Lower lobe of right lung (tissue), 2 donors: ENCODE results near the gene IPO9. TPM values are rescaled to one million over a fixed set of nuclear protein-coding genes. Genes with fewer than 3 reads are reported as not detected.

Experiments used
- ATAC-seq, 2 donors: fragments of 200-7000 bp; cut with Tn5 transposase; one replicate each; pipeline ENCODE4 v1.9.1; 2020 to 2022; ENCODE audit warnings: mild to moderate bottlenecking in 2 of 2, moderate library complexity in 2 of 2
- DNase-seq: peaks from one replicate; pipeline ENCODE4 v3.0.0-alpha.2; 2020
- H3K27ac ChIP-seq: fragments of 200-600 bp; one replicate; pipeline ENCODE4 v1.8.0; 2022
- H3K27me3 ChIP-seq: fragments of 200-600 bp; one replicate; pipeline ENCODE4 v1.8.0; 2022; ENCODE audit warnings: low read depth
- H3K36me3 ChIP-seq: fragments of 200-600 bp; one replicate; pipeline ENCODE4 v1.8.0; 2022; ENCODE audit warnings: mild to moderate bottlenecking
- H3K4me1 ChIP-seq: fragments of 200-600 bp; one replicate; pipeline ENCODE4 v1.8.0; 2022
- H3K4me3 ChIP-seq: fragments of 200-600 bp; one replicate; pipeline ENCODE4 v1.8.0; 2022; ENCODE audit warnings: mild to moderate bottlenecking
- H3K9me3 ChIP-seq: fragments of 200-600 bp; one replicate; pipeline ENCODE4 v1.8.0; 2022
- intact Hi-C: fragments of 100-400 bp; cut with DNase I; formaldehyde crosslinking; loops from one replicate; pipeline ENCODE4 v1.11.0; 2022
- total RNA-seq: library from RNA; stranded (reverse); fragmentation: NEBNext Ultra II Directional; extraction: Animal tissue kit (Norgen Biotek cat#: 25700); gene quantifications from one replicate; pipeline ENCODE4 v1.2.1, GENCODE V29; 2021
- TF ChIP-seq, protein P1 (sequence below): fragments of 200-600 bp; IDR thresholded peaks from one replicate; pipeline ENCODE4 v1.8.0; 2022; ENCODE audit warnings: antibody characterized with exemption, mild to moderate bottlenecking
- donor health status: DM: no; HTN: yes; CAD: no; lungs with severe emphysema.

Gene IPO9
- total RNA-seq, 1 donor from 2014 or later: 34.1 TPM

DNA sequence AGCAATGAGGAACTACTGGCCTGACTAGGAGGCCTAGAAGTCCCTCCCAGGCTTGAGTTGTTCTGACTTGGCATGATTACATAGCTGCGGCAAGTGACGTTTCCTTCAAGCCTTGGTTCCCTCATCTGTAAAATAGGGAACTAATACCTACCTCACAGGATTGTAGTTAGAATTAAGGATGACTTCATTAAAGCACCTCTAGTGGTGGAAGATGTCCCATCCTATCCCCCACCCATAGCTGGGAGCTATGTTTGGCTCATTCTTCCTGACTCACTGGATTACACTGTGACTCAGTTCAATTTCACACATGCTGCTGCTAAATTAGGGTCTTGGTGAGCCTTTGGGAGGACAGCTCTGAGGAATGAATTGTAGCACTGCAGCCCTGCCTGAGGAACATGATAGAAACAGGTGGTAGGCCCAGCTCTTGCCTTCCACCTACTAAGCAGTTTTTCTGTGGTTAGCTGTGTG is 53.7 kb downstream of the IPO9 start:
- H3K4me1 ChIP-seq: peaks cover 21% of the 10 kb centered on the region
- ATAC-seq: peak; percentile 18 to 71
- intact Hi-C loops: no loop called here
- no peaks in the 10 kb centered on the region for H3K36me3 ChIP-seq
- no peak overlapping the region for H3K27ac ChIP-seq
- H3K4me3 ChIP-seq: no peak overlapping the region
- DNase-seq: no peak
- no peaks in the 10 kb centered on the region for H3K27me3 ChIP-seq
- TF ChIP-seq, protein P1, sequence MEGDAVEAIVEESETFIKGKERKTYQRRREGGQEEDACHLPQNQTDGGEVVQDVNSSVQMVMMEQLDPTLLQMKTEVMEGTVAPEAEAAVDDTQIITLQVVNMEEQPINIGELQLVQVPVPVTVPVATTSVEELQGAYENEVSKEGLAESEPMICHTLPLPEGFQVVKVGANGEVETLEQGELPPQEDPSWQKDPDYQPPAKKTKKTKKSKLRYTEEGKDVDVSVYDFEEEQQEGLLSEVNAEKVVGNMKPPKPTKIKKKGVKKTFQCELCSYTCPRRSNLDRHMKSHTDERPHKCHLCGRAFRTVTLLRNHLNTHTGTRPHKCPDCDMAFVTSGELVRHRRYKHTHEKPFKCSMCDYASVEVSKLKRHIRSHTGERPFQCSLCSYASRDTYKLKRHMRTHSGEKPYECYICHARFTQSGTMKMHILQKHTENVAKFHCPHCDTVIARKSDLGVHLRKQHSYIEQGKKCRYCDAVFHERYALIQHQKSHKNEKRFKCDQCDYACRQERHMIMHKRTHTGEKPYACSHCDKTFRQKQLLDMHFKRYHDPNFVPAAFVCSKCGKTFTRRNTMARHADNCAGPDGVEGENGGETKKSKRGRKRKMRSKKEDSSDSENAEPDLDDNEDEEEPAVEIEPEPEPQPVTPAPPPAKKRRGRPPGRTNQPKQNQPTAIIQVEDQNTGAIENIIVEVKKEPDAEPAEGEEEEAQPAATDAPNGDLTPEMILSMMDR: no peak
- no peaks in the 10 kb centered on the region for H3K9me3 ChIP-seq

DNA sequence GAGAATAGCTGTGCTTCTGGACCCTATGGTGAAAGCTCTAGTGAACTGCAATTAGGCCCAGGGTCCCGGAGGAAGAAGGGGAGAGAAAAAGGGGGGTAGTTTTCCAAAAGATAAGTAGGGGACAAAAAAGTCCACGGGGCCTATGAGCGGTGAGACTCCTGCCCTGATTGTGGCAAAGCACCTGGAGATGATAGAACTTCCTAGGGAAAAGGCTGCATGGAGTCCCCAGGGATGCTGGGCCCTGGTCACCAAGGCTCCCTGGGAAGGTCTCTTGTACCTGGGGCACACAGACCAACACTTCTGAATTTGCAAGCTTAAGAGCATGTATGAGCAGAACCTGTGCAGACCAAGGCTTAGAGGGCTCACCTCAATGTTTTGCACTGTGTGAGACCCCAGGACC is 54.3 kb downstream of the IPO9 start:
- TF ChIP-seq, protein P1: no peak
- intact Hi-C loops: no loop called here
- ATAC-seq (no peak), DNase-seq (no peak)
- H3K36me3 ChIP-seq: no peaks in the 10 kb centered on the region
- no peak overlapping the region for H3K4me3 ChIP-seq
- peaks cover 25% of the 10 kb centered on the region for H3K4me1 ChIP-seq
- no peaks in the 10 kb centered on the region for H3K9me3 ChIP-seq
- H3K27me3 ChIP-seq: no peaks in the 10 kb centered on the region
- no peak overlapping the region for H3K27ac ChIP-seq

DNA sequence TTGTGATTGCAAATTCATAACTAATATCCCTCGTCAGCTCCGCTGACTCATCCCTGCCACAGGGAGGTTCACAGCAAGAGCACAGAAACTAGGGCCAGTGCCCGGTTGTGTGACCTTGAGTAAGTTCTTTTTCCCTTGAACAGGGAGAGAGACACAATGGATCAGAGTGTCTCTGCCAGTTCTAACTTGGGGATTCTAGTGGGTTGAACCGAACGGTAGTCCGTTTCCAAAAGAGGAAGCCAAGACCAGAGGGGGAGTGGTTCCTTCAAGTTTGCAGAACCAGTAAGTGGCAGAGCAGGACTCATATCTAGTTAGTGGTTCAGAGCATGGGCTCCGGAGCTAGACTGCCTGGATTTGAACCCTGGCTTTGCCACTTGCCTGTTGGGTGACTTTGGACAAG is 54.8 kb downstream of the IPO9 start:
- H3K27me3 ChIP-seq: no peaks in the 10 kb centered on the region
- no peak for DNase-seq
- TF ChIP-seq, protein P1: no peak
- H3K27ac ChIP-seq: no peak overlapping the region
- H3K4me3 ChIP-seq: no peak overlapping the region
- H3K9me3 ChIP-seq: no peaks in the 10 kb centered on the region
- H3K36me3 ChIP-seq: no peaks in the 10 kb centered on the region
- no peak for ATAC-seq
- intact Hi-C loops: no loop called here
- H3K4me1 ChIP-seq: peaks cover 27% of the 10 kb centered on the region

DNA sequence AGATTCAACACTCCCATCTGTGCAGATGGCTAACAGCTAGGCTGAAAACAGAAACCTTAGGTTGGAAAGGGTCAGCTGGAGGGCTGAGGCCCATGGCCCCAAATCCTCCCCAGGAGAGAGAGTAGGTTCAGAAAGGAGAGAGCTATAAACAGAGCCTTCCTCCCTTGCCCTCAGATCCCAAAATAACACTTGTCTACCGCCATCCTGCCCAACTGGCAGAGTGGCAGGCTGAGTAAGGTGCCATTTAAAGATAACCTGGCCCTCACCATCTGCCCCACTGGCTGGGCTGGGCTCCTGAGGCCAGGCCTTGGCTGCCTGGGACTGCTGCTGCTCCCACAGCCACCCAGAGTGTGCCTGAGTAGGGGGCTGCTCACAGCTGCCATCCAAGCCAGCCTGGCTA is 55.5 kb downstream of the IPO9 start:
- ATAC-seq (no peak), DNase-seq (no peak)
- peaks cover 32% of the 10 kb centered on the region for H3K4me1 ChIP-seq
- H3K9me3 ChIP-seq: no peaks in the 10 kb centered on the region
- H3K27me3 ChIP-seq: no peaks in the 10 kb centered on the region
- TF ChIP-seq, protein P1: no peak
- no peaks in the 10 kb centered on the region for H3K36me3 ChIP-seq
- H3K27ac ChIP-seq: no peak overlapping the region
- H3K4me3 ChIP-seq: no peak overlapping the region
- intact Hi-C loops: no loop called here

DNA sequence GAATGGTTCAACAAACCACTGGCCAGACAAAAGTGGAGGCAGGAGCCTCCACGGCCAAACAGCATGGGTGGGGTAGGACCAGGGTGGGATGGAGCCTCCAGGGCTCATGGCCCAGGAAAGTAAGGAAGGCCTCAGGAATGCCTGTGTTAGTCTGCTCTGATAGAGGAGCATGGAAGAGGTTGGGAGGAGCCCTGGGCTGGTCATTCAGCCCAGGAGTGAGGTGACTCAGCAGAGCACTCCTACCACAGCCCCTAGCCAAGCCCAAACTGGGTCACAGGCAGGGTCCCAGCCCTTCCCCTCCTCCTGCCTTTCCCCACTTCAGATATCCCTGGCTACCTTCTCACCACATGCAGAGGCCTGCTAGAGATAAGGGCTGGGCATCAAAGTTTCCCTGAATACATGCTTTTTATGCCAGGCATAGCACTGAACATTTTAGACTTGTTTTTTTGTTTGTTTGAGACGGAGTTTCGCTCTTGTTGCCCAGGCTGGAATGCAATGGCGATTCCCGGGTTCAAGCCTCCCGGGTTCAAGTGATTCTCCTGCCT is 56.6 kb downstream of the IPO9 start:
- no peaks in the 10 kb centered on the region for H3K9me3 ChIP-seq
- peak in 1 of 2 donors; percentile 44 for ATAC-seq
- no peaks in the 10 kb centered on the region for H3K36me3 ChIP-seq
- H3K4me1 ChIP-seq: peaks cover 36% of the 10 kb centered on the region
- no peak overlapping the region for H3K27ac ChIP-seq
- H3K4me3 ChIP-seq: no peak overlapping the region
- no peaks in the 10 kb centered on the region for H3K27me3 ChIP-seq
- DNase-seq: no peak
- intact Hi-C loops: no loop called here
- TF ChIP-seq, protein P1: no peak
